ENCODE measurements around the gene NPAS2. TPM values are rescaled to one million over a fixed set of nuclear protein-coding genes. Genes with fewer than 3 reads are reported as not detected.

Gene NPAS2
- polyA plus RNA-seq, 1 of the 3 experiments (the other 2 are of a cell fraction): 58.5 TPM

- TF ChIP-seq PBX3 (IDR thresholded peaks at IDR 0.05): no peak
- TF ChIP-seq SIN3A (IDR thresholded peaks at IDR 0.05; ENCODE audit: borderline replicate concordance, low read depth, low read length): no peak
- no peak for TF ChIP-seq RAD21 (IDR thresholded peaks at IDR 0.05; ENCODE audit: low read length)
- no peak for TF ChIP-seq CTCF (IDR thresholded peaks at IDR 0.05)
Measured at GRCh38 chr2:100960688-100961087, 140.7 kb downstream of the NPAS2 start (continued).

DNA sequence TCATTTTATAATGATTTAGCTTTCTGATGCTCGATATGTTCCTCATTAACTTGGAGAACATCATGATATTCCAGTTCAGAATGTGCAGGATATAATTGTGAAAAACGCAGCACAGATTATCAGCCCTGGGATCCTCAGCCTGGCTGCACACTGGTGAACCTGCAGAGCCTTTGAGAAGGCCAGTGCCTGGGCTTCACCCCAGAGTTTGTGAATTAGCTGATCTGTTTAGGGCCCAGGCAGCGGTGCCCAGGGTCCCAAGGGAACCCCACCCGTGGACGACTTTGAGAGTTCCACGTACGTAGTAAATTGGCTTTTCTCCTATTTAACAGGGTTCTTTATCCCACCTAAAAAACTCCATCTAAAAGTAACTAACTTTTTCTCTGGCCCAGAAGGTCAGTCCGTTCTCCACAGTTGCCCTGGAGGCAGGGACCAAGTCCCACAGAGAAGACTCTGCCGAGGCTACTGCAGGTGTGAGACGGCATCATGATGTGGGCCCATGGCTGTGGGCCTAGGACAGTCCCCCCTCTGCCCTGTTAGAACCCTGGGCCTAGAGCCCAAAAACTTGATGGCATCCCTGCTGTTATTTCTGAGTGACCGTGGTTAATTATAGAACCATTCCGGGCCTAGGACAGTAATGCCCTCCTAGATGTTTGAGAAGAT, 142.6 kb downstream of the NPAS2 start:
- Histone ChIP-seq H3K27me3 (ENCODE audit: insufficient read depth) (no peaks in the 10 kb centered on the region), H3F3A (replicated peaks; ENCODE audit: insufficient read depth) (no peaks in the 10 kb centered on the region), H3K9ac (no peak overlapping the region), H3K9me3 (no peaks in the 10 kb centered on the region), H3K4me1 (ENCODE audit: control insufficient read depth in 1 of 2, insufficient read depth in 2 of 2, low read depth in 1 of 2, low read length in 1 of 2) (peaks cover 3 to 12% of the 10 kb centered on the region in 2 experiments; a peak in 2 of 4 replicates), H3K36me3 (replicated peaks in 1 of 2; ENCODE audit: control insufficient read depth in 1 of 2, insufficient read depth in 2 of 2, low read length in 1 of 2) (peaks cover 0 to 18% of the 10 kb centered on the region in 2 experiments), H3K4me3 (ENCODE audit: low read depth in 2 of 2, low read length in 1 of 2) (no peak overlapping the region), H3K79me2 (ENCODE audit: insufficient read depth) (no peaks in the 10 kb centered on the region), H3K9me2 (no peaks in the 10 kb centered on the region), H3K27ac (ENCODE audit: low read depth in 2 of 2, low read length in 1 of 2) (no peak overlapping the region), H2AFZ (ENCODE audit: low read depth) (no peak overlapping the region), H4K20me1 (ENCODE audit: insufficient read depth) (no peaks in the 10 kb centered on the region), H3K4me2 (no peak overlapping the region)
- CTCF ChIA-PET: no interaction called here
- POLR2A ChIA-PET: no interaction called here
- no peak for DNase-seq
- WGBS (ENCODE audit: low lambda C conversion rate): 88% methylated on average over 12 of the region's 12 CpGs
- TF ChIP-seq, protein P1, sequence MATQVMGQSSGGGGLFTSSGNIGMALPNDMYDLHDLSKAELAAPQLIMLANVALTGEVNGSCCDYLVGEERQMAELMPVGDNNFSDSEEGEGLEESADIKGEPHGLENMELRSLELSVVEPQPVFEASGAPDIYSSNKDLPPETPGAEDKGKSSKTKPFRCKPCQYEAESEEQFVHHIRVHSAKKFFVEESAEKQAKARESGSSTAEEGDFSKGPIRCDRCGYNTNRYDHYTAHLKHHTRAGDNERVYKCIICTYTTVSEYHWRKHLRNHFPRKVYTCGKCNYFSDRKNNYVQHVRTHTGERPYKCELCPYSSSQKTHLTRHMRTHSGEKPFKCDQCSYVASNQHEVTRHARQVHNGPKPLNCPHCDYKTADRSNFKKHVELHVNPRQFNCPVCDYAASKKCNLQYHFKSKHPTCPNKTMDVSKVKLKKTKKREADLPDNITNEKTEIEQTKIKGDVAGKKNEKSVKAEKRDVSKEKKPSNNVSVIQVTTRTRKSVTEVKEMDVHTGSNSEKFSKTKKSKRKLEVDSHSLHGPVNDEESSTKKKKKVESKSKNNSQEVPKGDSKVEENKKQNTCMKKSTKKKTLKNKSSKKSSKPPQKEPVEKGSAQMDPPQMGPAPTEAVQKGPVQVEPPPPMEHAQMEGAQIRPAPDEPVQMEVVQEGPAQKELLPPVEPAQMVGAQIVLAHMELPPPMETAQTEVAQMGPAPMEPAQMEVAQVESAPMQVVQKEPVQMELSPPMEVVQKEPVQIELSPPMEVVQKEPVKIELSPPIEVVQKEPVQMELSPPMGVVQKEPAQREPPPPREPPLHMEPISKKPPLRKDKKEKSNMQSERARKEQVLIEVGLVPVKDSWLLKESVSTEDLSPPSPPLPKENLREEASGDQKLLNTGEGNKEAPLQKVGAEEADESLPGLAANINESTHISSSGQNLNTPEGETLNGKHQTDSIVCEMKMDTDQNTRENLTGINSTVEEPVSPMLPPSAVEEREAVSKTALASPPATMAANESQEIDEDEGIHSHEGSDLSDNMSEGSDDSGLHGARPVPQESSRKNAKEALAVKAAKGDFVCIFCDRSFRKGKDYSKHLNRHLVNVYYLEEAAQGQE (IDR thresholded peaks at IDR 0.05; ENCODE audit: low read depth, low read length): no peak
- TF ChIP-seq POLR2AphosphoS5 (IDR thresholded peaks at IDR 0.05; ENCODE audit: low read depth, low read length): no peak
- no peak for TF ChIP-seq FOXM1 (IDR thresholded peaks at IDR 0.05; ENCODE audit: low read depth)
- no peak for TF ChIP-seq RFX5 (IDR thresholded peaks at IDR 0.05; ENCODE audit: low read length)
- no peak for TF ChIP-seq TEAD4 (IDR thresholded peaks at IDR 0.05; ENCODE audit: borderline replicate concordance, insufficient read depth)
- TF ChIP-seq USF1 (IDR thresholded peaks at IDR 0.05; ENCODE audit: borderline replicate concordance, low read depth): no peak

Data from SK-N-SH (cell line).